ENCODE measurements around the gene AHRR.

Gene AHRR

DNA sequence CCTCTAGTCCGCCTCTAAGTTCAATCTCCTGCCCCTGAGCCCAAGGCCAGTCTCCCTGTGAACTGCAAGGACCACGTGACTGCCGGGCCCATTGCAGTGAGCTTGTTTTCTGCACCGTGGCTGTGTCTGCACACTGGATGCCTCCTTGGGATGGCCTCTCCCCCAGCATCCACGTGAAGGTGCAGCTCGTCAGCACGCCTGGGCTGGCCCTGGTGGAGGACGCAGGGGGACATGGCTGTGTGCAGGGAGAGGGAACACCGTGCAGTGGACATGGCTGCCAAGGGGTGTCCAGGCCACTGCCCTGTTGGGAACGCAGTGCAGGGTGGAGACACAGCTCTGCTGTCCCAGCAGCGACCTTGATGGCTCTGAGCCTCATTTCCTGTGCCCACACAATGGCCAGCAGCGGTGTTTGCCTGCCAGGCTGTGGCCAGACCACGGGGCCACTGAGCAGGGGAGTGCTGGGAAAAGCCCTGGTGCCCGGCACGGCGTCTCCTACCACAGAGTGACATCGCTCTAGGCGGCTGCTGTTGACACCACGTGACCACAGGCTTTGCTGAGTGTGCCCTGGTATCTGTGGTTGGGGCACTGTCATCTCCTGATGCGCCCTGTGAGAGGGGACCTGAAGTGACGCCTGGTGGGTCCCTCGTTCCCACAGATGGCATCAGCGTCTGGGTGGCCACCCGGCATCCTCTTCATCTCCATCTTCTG is 94.6 kb downstream of the AHRR start:
- no peak for DNase-seq (ENCODE audit: extremely low spot score)
- TF ChIP-seq FOXK2 (IDR thresholded peaks at IDR 0.05): no peak
- TF ChIP-seq, protein P1, sequence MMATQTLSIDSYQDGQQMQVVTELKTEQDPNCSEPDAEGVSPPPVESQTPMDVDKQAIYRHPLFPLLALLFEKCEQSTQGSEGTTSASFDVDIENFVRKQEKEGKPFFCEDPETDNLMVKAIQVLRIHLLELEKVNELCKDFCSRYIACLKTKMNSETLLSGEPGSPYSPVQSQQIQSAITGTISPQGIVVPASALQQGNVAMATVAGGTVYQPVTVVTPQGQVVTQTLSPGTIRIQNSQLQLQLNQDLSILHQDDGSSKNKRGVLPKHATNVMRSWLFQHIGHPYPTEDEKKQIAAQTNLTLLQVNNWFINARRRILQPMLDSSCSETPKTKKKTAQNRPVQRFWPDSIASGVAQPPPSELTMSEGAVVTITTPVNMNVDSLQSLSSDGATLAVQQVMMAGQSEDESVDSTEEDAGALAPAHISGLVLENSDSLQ (IDR thresholded peaks at IDR 0.05): no peak
- TF ChIP-seq NFRKB (IDR thresholded peaks at IDR 0.05): no peak
- no peak for TF ChIP-seq BHLHE40 (IDR thresholded peaks at IDR 0.05; ENCODE audit: borderline replicate concordance)
- TF ChIP-seq ELF4 (IDR thresholded peaks at IDR 0.05): no peak
- no peak for TF ChIP-seq ZNF384 (IDR thresholded peaks at IDR 0.05)
- TF ChIP-seq CTBP1 (IDR thresholded peaks at IDR 0.05; ENCODE audit: borderline replicate concordance): no peak
- no peak for TF ChIP-seq TARDBP (IDR thresholded peaks at IDR 0.05)
- TF ChIP-seq SP1 (IDR thresholded peaks at IDR 0.05): no peak
- no peak for TF ChIP-seq L3MBTL2 (conservative IDR thresholded peaks at IDR 0.05)
- no peak for TF ChIP-seq SUZ12 (IDR thresholded peaks at IDR 0.05)
- TF ChIP-seq HDGF (IDR thresholded peaks at IDR 0.05; ENCODE audit: borderline replicate concordance): no peak
- no peak for TF ChIP-seq ARNT (IDR thresholded peaks at IDR 0.05)
- no peak for TF ChIP-seq FOXA1 (IDR thresholded peaks at IDR 0.05)
- TF ChIP-seq LEF1 (IDR thresholded peaks at IDR 0.05; ENCODE audit: borderline replicate concordance): no peak
- TF ChIP-seq FOXM1 (IDR thresholded peaks at IDR 0.05; ENCODE audit: borderline replicate concordance): no peak
- ChIA-PET POLR2A (interaction anchor here (0.6 to 2.5 kb wide), 4 partner anchors 9 to 95 kb away, joined by 3 to 13 read pairs (median 3); partner anchors contain the start of genes AHRR and EXOC3), CTCF (interaction anchor here (0.6 to 0.9 kb wide), 2 partner anchors 19 to 100 kb away, joined by 3 read pairs; no protein-coding TSS in a partner anchor)

DNA sequence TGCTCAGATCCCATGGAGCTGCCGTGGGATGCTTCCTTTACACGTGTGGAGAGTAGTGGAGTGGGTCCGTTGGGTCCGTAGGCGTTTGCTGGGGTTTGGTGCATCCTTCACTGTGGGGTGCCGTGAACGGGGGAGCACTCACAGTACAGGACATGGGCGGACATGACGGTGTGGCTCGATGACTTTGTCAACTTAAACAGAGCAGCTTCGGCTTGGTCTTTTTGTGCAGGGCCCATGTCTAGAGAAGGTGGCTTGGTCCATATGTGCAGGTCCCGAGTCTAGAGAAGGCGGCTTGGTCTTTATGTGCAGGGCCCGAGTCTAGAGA is 95.1 kb downstream of the AHRR start:
- POLR2A ChIA-PET: interaction anchor here (0.8 kb wide), 1 partner anchor 95 kb away, joined by 3 read pairs; the partner anchor contains the start of gene AHRR
- TF ChIP-seq CTBP1 (IDR thresholded peaks at IDR 0.05; ENCODE audit: borderline replicate concordance) (no peak), FOXM1 (IDR thresholded peaks at IDR 0.05; ENCODE audit: borderline replicate concordance) (no peak), SUZ12 (IDR thresholded peaks at IDR 0.05) (no peak), BHLHE40 (IDR thresholded peaks at IDR 0.05; ENCODE audit: borderline replicate concordance) (no peak), L3MBTL2 (conservative IDR thresholded peaks at IDR 0.05) (no peak), ELF4 (IDR thresholded peaks at IDR 0.05) (no peak), SP1 (IDR thresholded peaks at IDR 0.05) (no peak), FOXA1 (IDR thresholded peaks at IDR 0.05) (no peak)
- TF ChIP-seq, protein P1 (IDR thresholded peaks at IDR 0.05): no peak
- no peak for DNase-seq (ENCODE audit: extremely low spot score)
- CTCF ChIA-PET: no interaction called here

GRCh38 chr5:417301-418161 is 96.0 kb downstream of the AHRR start:
- ChIA-PET POLR2A (no interaction called here), CTCF (interaction anchor here (0.5 to 2.0 kb wide), 2 partner anchors 14 to 401 kb away, joined by 3 to 5 read pairs; no protein-coding TSS in a partner anchor)
- no peak for TF ChIP-seq BHLHE40 (IDR thresholded peaks at IDR 0.05; ENCODE audit: borderline replicate concordance)
- TF ChIP-seq CTBP1 (IDR thresholded peaks at IDR 0.05; ENCODE audit: borderline replicate concordance): no peak
- TF ChIP-seq ELF4 (IDR thresholded peaks at IDR 0.05): no peak
- TF ChIP-seq, protein P1 (IDR thresholded peaks at IDR 0.05): no peak
- TF ChIP-seq FOXK2 (IDR thresholded peaks at IDR 0.05): no peak
- no peak for TF ChIP-seq ARNT (IDR thresholded peaks at IDR 0.05)
- TF ChIP-seq ZNF384 (IDR thresholded peaks at IDR 0.05): no peak
- TF ChIP-seq FOXM1 (IDR thresholded peaks at IDR 0.05; ENCODE audit: borderline replicate concordance): no peak
- TF ChIP-seq HDGF (IDR thresholded peaks at IDR 0.05; ENCODE audit: borderline replicate concordance): no peak
- TF ChIP-seq L3MBTL2 (conservative IDR thresholded peaks at IDR 0.05): no peak
- no peak for TF ChIP-seq FOXA1 (IDR thresholded peaks at IDR 0.05)
- no peak for TF ChIP-seq NFRKB (IDR thresholded peaks at IDR 0.05)
- TF ChIP-seq SUZ12 (IDR thresholded peaks at IDR 0.05): no peak
- no peak for DNase-seq (ENCODE audit: extremely low spot score)

- no peak for DNase-seq (ENCODE audit: extremely low spot score)
- ChIA-PET CTCF (interaction anchor here (0.5 to 2.0 kb wide), 2 partner anchors 13 to 402 kb away, joined by 3 to 5 read pairs; no protein-coding TSS in a partner anchor), POLR2A (no interaction called here)
- no peak for TF ChIP-seq L3MBTL2 (conservative IDR thresholded peaks at IDR 0.05)
- no peak for TF ChIP-seq LEF1 (IDR thresholded peaks at IDR 0.05; ENCODE audit: borderline replicate concordance)
- no peak for TF ChIP-seq FOXM1 (IDR thresholded peaks at IDR 0.05; ENCODE audit: borderline replicate concordance)
- no peak for TF ChIP-seq SP1 (IDR thresholded peaks at IDR 0.05)
- no peak for TF ChIP-seq BHLHE40 (IDR thresholded peaks at IDR 0.05; ENCODE audit: borderline replicate concordance)
- TF ChIP-seq ZNF384 (IDR thresholded peaks at IDR 0.05): no peak
- TF ChIP-seq, protein P1 (IDR thresholded peaks at IDR 0.05): no peak
- no peak for TF ChIP-seq FOXK2 (IDR thresholded peaks at IDR 0.05)
- TF ChIP-seq HDGF (IDR thresholded peaks at IDR 0.05; ENCODE audit: borderline replicate concordance): no peak
- TF ChIP-seq ELF4 (IDR thresholded peaks at IDR 0.05): no peak
- TF ChIP-seq SUZ12 (IDR thresholded peaks at IDR 0.05): no peak
- no peak for TF ChIP-seq ARNT (IDR thresholded peaks at IDR 0.05)
- no peak for TF ChIP-seq TARDBP (IDR thresholded peaks at IDR 0.05)
- TF ChIP-seq CTBP1 (IDR thresholded peaks at IDR 0.05; ENCODE audit: borderline replicate concordance): no peak
- TF ChIP-seq NFRKB (IDR thresholded peaks at IDR 0.05): no peak
- TF ChIP-seq FOXA1 (IDR thresholded peaks at IDR 0.05): no peak
Measured at GRCh38 chr5:418162-419121, 96.9 kb downstream of the AHRR start.
